Keratinocyte (primary cell): ENCODE measurements around the gene FAM229B. TPM values are rescaled to one million over a fixed set of nuclear protein-coding genes. Genes with fewer than 3 reads are reported as not detected.

ENCODE experiments used
- DNase-seq: peaks from one replicate; pipeline ENCODE4 v3.0.0-alpha.2; 2011; ENCODE audit warnings: low read depth, missing footprints, low spot score
- FAIRE-seq: peaks from 2 replicates; lab custom pipeline; 2011; peaks lifted over from hg19 to GRCh38; lab: Jason Lieb, UNC
- H2AFZ ChIP-seq: 2 replicates; pipeline ENCODE4 v1.6.0; 2012; ENCODE audit warnings: low read length, control low read depth, inconsistent platforms; ENCODE audit not compliant: control insufficient read depth
- H3K27ac ChIP-seq: 2 replicates; pipeline ENCODE4 v1.5.1; 2011; ENCODE audit warnings: low read length; ENCODE audit not compliant: control insufficient read depth, insufficient read depth
- H3K27me3 ChIP-seq: 3 replicates; pipeline ENCODE4 v1.6.0; 2011; ENCODE audit warnings: low read length; ENCODE audit not compliant: control insufficient read depth, insufficient read depth; ENCODE audit errors: extremely low read depth
- H3K36me3 ChIP-seq, 2 experiments: 2 replicates in 1 of 2; 3 replicates in 1 of 2; pipeline ENCODE4 v1.5.1; 2011; ENCODE audit warnings: low read length in 2 of 2, mild to moderate bottlenecking in 1 of 2; ENCODE audit not compliant: control insufficient read depth in 2 of 2, insufficient read depth in 2 of 2; ENCODE audit errors: extremely low read depth in 1 of 2
- H3K4me1 ChIP-seq: 3 replicates; pipeline ENCODE4 v1.5.1; 2011; ENCODE audit warnings: low read length; ENCODE audit not compliant: control insufficient read depth, insufficient read depth; ENCODE audit errors: extremely low read depth
- H3K4me2 ChIP-seq: 3 replicates; pipeline ENCODE4 v1.6.0; 2011; ENCODE audit warnings: low read depth, low read length; ENCODE audit not compliant: control insufficient read depth, insufficient read depth; ENCODE audit errors: extremely low read depth
- H3K4me3 ChIP-seq, 3 experiments: fragments of 200-600 bp in 1 of 3; sonication (generic) in 1 of 3; 2 replicates in 2 of 3; 3 replicates in 1 of 3; pipeline ENCODE4 v1.5.1; 2011 to 2016; ENCODE audit warnings: low read length in 3 of 3, mild to moderate bottlenecking in 3 of 3, control low read depth in 2 of 3, inconsistent platforms in 1 of 3, low read depth in 1 of 3, mixed read lengths in 1 of 3, mixed run types in 1 of 3, moderate library complexity in 1 of 3; ENCODE audit not compliant: control insufficient read depth in 2 of 3, insufficient read depth in 2 of 3; ENCODE audit errors: extremely low read depth in 1 of 3
- H3K79me2 ChIP-seq: 2 replicates; pipeline ENCODE4 v1.6.0; 2012; ENCODE audit warnings: low read length; ENCODE audit not compliant: control insufficient read depth, insufficient read depth
- H3K9ac ChIP-seq: 3 replicates; pipeline ENCODE4 v1.6.0; 2011; ENCODE audit warnings: low read length; ENCODE audit not compliant: control insufficient read depth, insufficient read depth; ENCODE audit errors: extremely low read depth
- H3K9me1 ChIP-seq: 3 replicates; pipeline ENCODE4 v1.6.0; 2011; ENCODE audit warnings: low read length; ENCODE audit not compliant: control insufficient read depth, insufficient read depth; ENCODE audit errors: extremely low read depth
- H3K9me3 ChIP-seq: 2 replicates; pipeline ENCODE4 v1.5.1; 2012; ENCODE audit warnings: low read depth, low read length; ENCODE audit not compliant: control insufficient read depth
- H4K20me1 ChIP-seq: 3 replicates; pipeline ENCODE4 v1.6.0; 2011; ENCODE audit warnings: low read length; ENCODE audit not compliant: control insufficient read depth, insufficient read depth; ENCODE audit errors: extremely low read depth
- CTCF ChIP-seq, 3 experiments: IDR thresholded peaks in 1 of 3; conservative IDR thresholded peaks in 1 of 3; optimal IDR thresholded peaks in 1 of 3; 2 replicates in 2 of 3; 3 replicates in 1 of 3; pipeline versions ENCODE3 to v1.5.1; 2011; ENCODE audit warnings: low read length in 3 of 3, mild to moderate bottlenecking in 3 of 3, moderate library complexity in 2 of 3, control low read depth in 1 of 3, inconsistent platforms in 1 of 3; ENCODE audit not compliant: insufficient read depth in 2 of 3; ENCODE audit errors: extremely low read depth in 1 of 3
- EZH2 ChIP-seq: IDR thresholded peaks from one replicate; pipeline ENCODE4 v1.6.1; 2012; ENCODE audit warnings: inconsistent platforms, mild to moderate bottlenecking, low read length, moderate library complexity
- dilution Hi-C: fragments of 300-500 bp; cut with MboI; formaldehyde crosslinking; loops from one replicate; pipeline ENCODE4 v1.7.0; 2020; ENCODE audit warnings: low sequenced_read_pairs; ENCODE audit not compliant: extremely low pct_ligation_motif_present
- polyA plus RNA-seq, 5 experiments: library from polyadenylated mRNA; depleted of rRNA in 3 of 5; stranded (reverse) in 3 of 5; stranded (forward) in 1 of 5; unstranded in 1 of 5; fragments of >200 nt; gene quantifications; 1 replicate in 1 of 5; 2 replicates in 3 of 5; 3 replicates in 1 of 5; pipeline versions ENCODE4 v1.2.1 to v1.2.3, GENCODE V29; 2011 to 2012; ENCODE audit warnings: missing spikeins in 2 of 5, low read depth in 1 of 5, low replicate concordance in 1 of 5

FAM229B gene
- polyA plus RNA-seq, 1 donor (not counting 4 experiments of a cell fraction or from before 2014, with no cell fraction given), result 15.0 TPM

GRCh38 chr6:112139052-112139451 lies 51.7 kb downstream of the FAM229B start:
- dilution Hi-C loops, result no loop called here
- no peak for FAIRE-seq
- no peak overlapping the region for H2AFZ ChIP-seq

GRCh38 chr6:112141707-112142106 lies 54.3 kb downstream of the FAM229B start:
- H3K36me3 ChIP-seq, result no peaks in the 10 kb centered on the region
- no peaks in the 10 kb centered on the region for H3K79me2 ChIP-seq
- no peak overlapping the region for H3K4me3 ChIP-seq
- H3K4me2 ChIP-seq, result no peak overlapping the region
- H3K4me1 ChIP-seq, result no peaks in the 10 kb centered on the region
- H4K20me1 ChIP-seq, result no peaks in the 10 kb centered on the region
- H3K9ac ChIP-seq, result no peak overlapping the region
- H2AFZ ChIP-seq, result no peak overlapping the region
- no peak overlapping the region for H3K27ac ChIP-seq
- DNase-seq (no peak), FAIRE-seq (no peak)
- TF ChIP-seq EZH2 (no peak), CTCF (optimal IDR thresholded peaks at IDR 0.05 in 1 of 3, IDR thresholded peaks at IDR 0.05 in 1 of 3, conservative IDR thresholded peaks at IDR 0.05 in 1 of 3; ENCODE audit: extremely low read depth in 1 of 3, insufficient read depth in 2 of 3, low read length in 3 of 3) (no peak)
- H3K9me3 ChIP-seq, result no peaks in the 10 kb centered on the region
- no peaks in the 10 kb centered on the region for H3K27me3 ChIP-seq
- dilution Hi-C loops, result no loop called here
- no peaks in the 10 kb centered on the region for H3K9me1 ChIP-seq

More at GRCh38 chr6:112139052-112139451, 51.7 kb downstream of the FAM229B start:
- no peaks in the 10 kb centered on the region for H3K4me1 ChIP-seq
- TF ChIP-seq EZH2 (no peak), CTCF (optimal IDR thresholded peaks at IDR 0.05 in 1 of 3, IDR thresholded peaks at IDR 0.05 in 1 of 3, conservative IDR thresholded peaks at IDR 0.05 in 1 of 3; ENCODE audit: extremely low read depth in 1 of 3, insufficient read depth in 2 of 3, low read length in 3 of 3) (no peak)
- H4K20me1 ChIP-seq, result no peaks in the 10 kb centered on the region
- H3K9ac ChIP-seq, result no peak overlapping the region
- H3K36me3 ChIP-seq, result no peaks in the 10 kb centered on the region
- H3K79me2 ChIP-seq, result no peaks in the 10 kb centered on the region
- no peaks in the 10 kb centered on the region for H3K9me3 ChIP-seq
- no peaks in the 10 kb centered on the region for H3K9me1 ChIP-seq
- no peak overlapping the region for H3K4me2 ChIP-seq
- no peak for DNase-seq
- H3K27ac ChIP-seq, result no peak overlapping the region
- H3K27me3 ChIP-seq, result no peaks in the 10 kb centered on the region
- H3K4me3 ChIP-seq, result no peak overlapping the region
